ENCODE measurements around the gene TBCC.

Gene TBCC

GRCh38 chr6:42758756-42759430, 13.0 kb upstream of the TBCC start:
- Histone ChIP-seq H3K79me2 (peaks cover 3% of the 10 kb centered on the region), H3K9ac (no peak overlapping the region), H3K36me3 (ENCODE audit: control insufficient read depth, insufficient read depth, low read length) (no peaks in the 10 kb centered on the region), H3K27ac (no peak overlapping the region), H3K9me3 (ENCODE audit: control insufficient read depth, low read length) (no peaks in the 10 kb centered on the region), H3K4me1 (peaks cover 9% of the 10 kb centered on the region), H3K4me3 (ENCODE audit: low read depth, low read length) (no peak overlapping the region), H2AFZ (no peak overlapping the region), H3K4me2 (ENCODE audit: low read length) (no peak overlapping the region), H3K27me3 (ENCODE audit: control insufficient read depth, insufficient read depth, low read length) (no peaks in the 10 kb centered on the region)
- no peak for TF ChIP-seq CTCF (IDR thresholded peaks at IDR 0.05)

GRCh38 chr6:42756722-42757121, 10.8 kb upstream of the TBCC start:
- Histone ChIP-seq H3K9me3 (ENCODE audit: control insufficient read depth, low read length) (no peaks in the 10 kb centered on the region), H3K9ac (no peak overlapping the region), H2AFZ (no peak overlapping the region), H3K27me3 (ENCODE audit: control insufficient read depth, insufficient read depth, low read length) (no peaks in the 10 kb centered on the region), H3K4me2 (ENCODE audit: low read length) (no peak overlapping the region), H3K4me3 (ENCODE audit: low read depth, low read length) (no peak overlapping the region), H3K4me1 (no peaks in the 10 kb centered on the region), H3K79me2 (peaks cover 11% of the 10 kb centered on the region), H3K27ac (no peak overlapping the region), H3K36me3 (ENCODE audit: control insufficient read depth, insufficient read depth, low read length) (no peaks in the 10 kb centered on the region)
- TF ChIP-seq CTCF (IDR thresholded peaks at IDR 0.05): no peak

GRCh38 chr6:42754759-42755158, 8.9 kb upstream of the TBCC start:
- peaks cover 17% of the 10 kb centered on the region for H3K79me2 ChIP-seq
- no peak overlapping the region for H3K27ac ChIP-seq
- H3K4me1 ChIP-seq: no peaks in the 10 kb centered on the region
- H3K4me2 ChIP-seq (ENCODE audit: low read length): no peak overlapping the region
- TF ChIP-seq CTCF (IDR thresholded peaks at IDR 0.05): no peak
- H3K9me3 ChIP-seq (ENCODE audit: control insufficient read depth, low read length): no peaks in the 10 kb centered on the region
- no peak overlapping the region for H3K9ac ChIP-seq
- H3K36me3 ChIP-seq (ENCODE audit: control insufficient read depth, insufficient read depth, low read length): no peaks in the 10 kb centered on the region
- no peak overlapping the region for H2AFZ ChIP-seq
- no peak overlapping the region for H3K4me3 ChIP-seq (ENCODE audit: low read depth, low read length)
- H3K27me3 ChIP-seq (ENCODE audit: control insufficient read depth, insufficient read depth, low read length): no peaks in the 10 kb centered on the region

GRCh38 chr6:42751055-42751454, 5.2 kb upstream of the TBCC start:
- Histone ChIP-seq H3K27ac (no peak overlapping the region), H3K4me2 (ENCODE audit: low read length) (no peak overlapping the region), H3K4me1 (peaks cover 3% of the 10 kb centered on the region), H3K36me3 (ENCODE audit: control insufficient read depth, insufficient read depth, low read length) (no peaks in the 10 kb centered on the region), H3K9ac (no peak overlapping the region), H3K27me3 (ENCODE audit: control insufficient read depth, insufficient read depth, low read length) (no peaks in the 10 kb centered on the region), H3K9me3 (ENCODE audit: control insufficient read depth, low read length) (no peaks in the 10 kb centered on the region), H3K79me2 (peaks cover 17% of the 10 kb centered on the region), H3K4me3 (ENCODE audit: low read depth, low read length) (no peak overlapping the region), H2AFZ (no peak overlapping the region)
- TF ChIP-seq CTCF (IDR thresholded peaks at IDR 0.05): no peak

Measured in parathyroid adenoma (tissue), 2 donors.